ENCODE results near the gene L1CAM. TPM values are rescaled to one million over a fixed set of nuclear protein-coding genes. Genes with fewer than 3 reads are reported as not detected.

The L1CAM gene
- total RNA-seq, 2 experiments from 2014 or later: 4.2 to 5.2 TPM

GRCh38 chrX:153929576-153929975, 43.6 kb upstream of the L1CAM start:
- POLR2A ChIA-PET: interaction anchor here (4.5 to 9.6 kb wide), 4 partner anchors 10 to 41 kb away, joined by 24 to 201 read pairs (median 127); partner anchors contain the start of genes HCFC1, RENBP and TMEM187
- Mint-ChIP-seq H3K4me1 (peaks cover 33% of the 10 kb centered on the region), H3K27me3 (no peaks in the 10 kb centered on the region), H3K36me3 (ENCODE audit: low read depth) (peaks cover 31% of the 10 kb centered on the region), H3K9me3 (no peaks in the 10 kb centered on the region), H3K4me3 (peak overlapping the region; percentile 91), H3K27ac (peak overlapping the region; percentile 95)
- DNase-seq: no peak
- CTCF ChIA-PET: interaction anchor here (10.4 kb wide), 1 partner anchor 19 kb away, joined by 148 read pairs; the partner anchor contains the start of gene RENBP

- Mint-ChIP-seq H3K4me1 (peaks cover 32% of the 10 kb centered on the region), H3K27me3 (no peaks in the 10 kb centered on the region), H3K9me3 (no peaks in the 10 kb centered on the region), H3K36me3 (ENCODE audit: low read depth) (peaks cover 36% of the 10 kb centered on the region), H3K27ac (peak overlapping the region; percentile 95), H3K4me3 (peak overlapping the region; percentile 91)
- CTCF ChIA-PET: interaction anchor here (0.7 to 10.4 kb wide), 4 partner anchors 7 to 42 kb away, joined by 3 to 148 read pairs (median 6); partner anchors contain the start of genes HCFC1 and RENBP
- no peak for DNase-seq
- POLR2A ChIA-PET: interaction anchor here (1.0 to 9.6 kb wide), 9 partner anchors 7 to 440 kb away, joined by 3 to 201 read pairs (median 24); partner anchors contain the start of genes HCFC1, IDH3G, MECP2 and RENBP
Observed at GRCh38 chrX:153928846-153929245, 42.9 kb upstream of the L1CAM start.

- peak; percentile 95 for DNase-seq
- Mint-ChIP-seq H3K4me1 (peaks cover 34% of the 10 kb centered on the region), H3K4me3 (peak overlapping the region; percentile 91), H3K9me3 (no peaks in the 10 kb centered on the region), H3K36me3 (ENCODE audit: low read depth) (peaks cover 41% of the 10 kb centered on the region), H3K27ac (peak overlapping the region; percentile 97), H3K27me3 (no peaks in the 10 kb centered on the region)
- CTCF ChIA-PET: interaction anchor here (0.6 to 10.4 kb wide), 6 partner anchors 8 to 141 kb away, joined by 3 to 148 read pairs (median 4); partner anchors contain the start of genes HCFC1 and RENBP
- POLR2A ChIA-PET: interaction anchor here (1.0 to 9.6 kb wide), 14 partner anchors 8 to 620 kb away, joined by 3 to 201 read pairs (median 8); partner anchors contain the start of genes HCFC1, IDH3G, IKBKG and L1CAM
Observed at GRCh38 chrX:153927922-153928760, 42.2 kb upstream of the L1CAM start.

GRCh38 chrX:153927672-153927921, 41.6 kb upstream of the L1CAM start:
- Mint-ChIP-seq H3K9me3 (no peaks in the 10 kb centered on the region), H3K27ac (peak overlapping the region; percentile 97), H3K4me1 (peaks cover 36% of the 10 kb centered on the region), H3K27me3 (no peaks in the 10 kb centered on the region), H3K36me3 (ENCODE audit: low read depth) (peaks cover 43% of the 10 kb centered on the region), H3K4me3 (peak overlapping the region; percentile 80)
- POLR2A ChIA-PET: interaction anchor here (1.2 to 9.6 kb wide), 13 partner anchors 9 to 620 kb away, joined by 3 to 201 read pairs (median 10); partner anchors contain the start of genes HCFC1, IDH3G, IKBKG and L1CAM
- CTCF ChIA-PET: interaction anchor here (1.5 to 10.4 kb wide), 3 partner anchors 21 to 44 kb away, joined by 5 to 148 read pairs (median 10); partner anchors contain the start of genes HCFC1 and RENBP
- DNase-seq: peak; percentile 32

GRCh38 chrX:153926858-153927671, 41.1 kb upstream of the L1CAM start:
- CTCF ChIA-PET: interaction anchor here (1.0 to 10.4 kb wide), 6 partner anchors 21 to 485 kb away, joined by 3 to 148 read pairs (median 4); partner anchors contain the start of genes HCFC1 and RENBP
- DNase-seq: peak; percentile 81
- peaks cover 47% of the 10 kb centered on the region for H3K36me3 Mint-ChIP-seq (ENCODE audit: low read depth)
- POLR2A ChIA-PET: interaction anchor here (1.0 to 9.6 kb wide), 18 partner anchors 8 to 621 kb away, joined by 3 to 201 read pairs (median 6); partner anchors contain the start of genes HCFC1, IDH3G, IKBKG and L1CAM
- peak overlapping the region; percentile 97 for H3K27ac Mint-ChIP-seq
- H3K9me3 Mint-ChIP-seq: no peaks in the 10 kb centered on the region
- H3K4me1 Mint-ChIP-seq: peaks cover 41% of the 10 kb centered on the region
- peak overlapping the region; percentile 80 for H3K4me3 Mint-ChIP-seq
- H3K27me3 Mint-ChIP-seq: no peaks in the 10 kb centered on the region

GRCh38 chrX:153926552-153926857, 40.5 kb upstream of the L1CAM start:
- peak overlapping the region; percentile 80 for H3K4me3 Mint-ChIP-seq
- H3K27me3 Mint-ChIP-seq: no peaks in the 10 kb centered on the region
- peaks cover 44% of the 10 kb centered on the region for H3K4me1 Mint-ChIP-seq
- H3K36me3 Mint-ChIP-seq (ENCODE audit: low read depth): peaks cover 45% of the 10 kb centered on the region
- ChIA-PET CTCF (interaction anchor here (1.0 to 10.4 kb wide), 5 partner anchors 22 to 485 kb away, joined by 3 to 148 read pairs (median 4); partner anchors contain the start of gene RENBP), POLR2A (interaction anchor here (1.0 to 9.6 kb wide), 17 partner anchors 8 to 621 kb away, joined by 3 to 201 read pairs (median 7); partner anchors contain the start of genes HCFC1, IDH3G, IKBKG and L1CAM)
- no peaks in the 10 kb centered on the region for H3K9me3 Mint-ChIP-seq
- peak overlapping the region; percentile 97 for H3K27ac Mint-ChIP-seq
- no peak for DNase-seq

GRCh38 chrX:153925739-153926551, 40.0 kb upstream of the L1CAM start, which contains the start of gene ARHGAP4:
ARHGAP4 (minus strand) TSS chrX:153926264; CDS start chrX:153926202, 62 bp downstream.
- no peaks in the 10 kb centered on the region for H3K27me3 Mint-ChIP-seq
- peaks cover 38% of the 10 kb centered on the region for H3K4me1 Mint-ChIP-seq
- no peaks in the 10 kb centered on the region for H3K9me3 Mint-ChIP-seq
- ChIA-PET CTCF (interaction anchor here (1.0 to 10.4 kb wide), 12 partner anchors 9 to 486 kb away, joined by 3 to 148 read pairs (median 4); partner anchors contain the start of genes NAA10, PLXNB3 and RENBP), POLR2A (interaction anchor here (0.8 to 9.6 kb wide), 21 partner anchors 9 to 591 kb away, joined by 3 to 201 read pairs (median 4); partner anchors contain the start of genes FAM3A, HCFC1, IDH3G and NAA10)
- H3K4me3 Mint-ChIP-seq: peak within 1 kb of the TSS; percentile 97
- H3K27ac Mint-ChIP-seq: peak within 1 kb of the TSS; percentile 97
- H3K36me3 Mint-ChIP-seq (ENCODE audit: low read depth): peaks cover 42% of the 10 kb centered on the region
- peak; percentile 61 for DNase-seq

- CTCF ChIA-PET: interaction anchor here (1.0 to 10.4 kb wide), 10 partner anchors 9 to 162 kb away, joined by 3 to 148 read pairs (median 4); partner anchors contain the start of genes NAA10, PLXNB3 and RENBP
- POLR2A ChIA-PET: interaction anchor here (0.8 to 9.6 kb wide), 17 partner anchors 9 to 591 kb away, joined by 3 to 201 read pairs (median 5); partner anchors contain the start of genes FAM3A, HCFC1, IDH3G and IRAK1
- DNase-seq: no peak
- peaks cover 39% of the 10 kb centered on the region for H3K36me3 Mint-ChIP-seq (ENCODE audit: low read depth)
- H3K27me3 Mint-ChIP-seq: no peaks in the 10 kb centered on the region
- peak overlapping the region; percentile 97 for H3K27ac Mint-ChIP-seq
- no peaks in the 10 kb centered on the region for H3K9me3 Mint-ChIP-seq
- H3K4me3 Mint-ChIP-seq: peak overlapping the region; percentile 97
- H3K4me1 Mint-ChIP-seq: peaks cover 32% of the 10 kb centered on the region
Observed at GRCh38 chrX:153925387-153925738, 39.4 kb upstream of the L1CAM start.

GRCh38 chrX:153924149-153924861, 38.3 kb upstream of the L1CAM start:
- H3K27me3 Mint-ChIP-seq: no peaks in the 10 kb centered on the region
- H3K27ac Mint-ChIP-seq: peak overlapping the region; percentile 97
- H3K9me3 Mint-ChIP-seq: no peaks in the 10 kb centered on the region
- peaks cover 45% of the 10 kb centered on the region for H3K36me3 Mint-ChIP-seq (ENCODE audit: low read depth)
- ChIA-PET POLR2A (interaction anchor here (0.6 to 9.6 kb wide), 13 partner anchors 10 to 445 kb away, joined by 3 to 201 read pairs (median 7); partner anchors contain the start of genes HCFC1, IDH3G, IRAK1 and NAA10), CTCF (interaction anchor here (1.0 to 10.4 kb wide), 9 partner anchors 10 to 130 kb away, joined by 3 to 148 read pairs (median 4); partner anchors contain the start of genes IDH3G, NAA10, RENBP and SSR4)
- peaks cover 35% of the 10 kb centered on the region for H3K4me1 Mint-ChIP-seq
- DNase-seq: peak; percentile 52
- H3K4me3 Mint-ChIP-seq: peak overlapping the region; percentile 97

- ChIA-PET POLR2A (interaction anchor here (0.6 to 9.6 kb wide), 12 partner anchors 11 to 475 kb away, joined by 3 to 201 read pairs (median 4); partner anchors contain the start of genes HCFC1, IDH3G, NAA10 and RENBP), CTCF (interaction anchor here (0.5 to 10.4 kb wide), 5 partner anchors 9 to 120 kb away, joined by 3 to 148 read pairs (median 4); partner anchors contain the start of genes NAA10 and RENBP)
- Mint-ChIP-seq H3K4me3 (peak overlapping the region; percentile 97), H3K4me1 (peaks cover 27% of the 10 kb centered on the region), H3K36me3 (ENCODE audit: low read depth) (peaks cover 46% of the 10 kb centered on the region), H3K27me3 (no peaks in the 10 kb centered on the region), H3K27ac (peak overlapping the region; percentile 97), H3K9me3 (no peaks in the 10 kb centered on the region)
- DNase-seq: no peak
Observed at GRCh38 chrX:153922932-153923857, 37.2 kb upstream of the L1CAM start.

Data from activated CD4-positive, alpha-beta memory T cell treated with anti-CD3 and anti-CD28 coated beads, Interleukin-2, amount 10 ng/mL, durations not matched to agents 7 days and 5 days (primary cell).